IMR-90 (cell line): ENCODE measurements around the gene PTGR1. TPM values are rescaled to one million over a fixed set of nuclear protein-coding genes. Genes with fewer than 3 reads are reported as not detected.

ENCODE experiments used
- ATAC-seq: fragments of 200-7000 bp; cut with Tn5 transposase; 2 replicates; pipeline ENCODE4 v1.9.1; 2020; ENCODE audit warnings: low read depth, mild to moderate bottlenecking, moderate library complexity
- BruUV-seq: library from RNA; stranded (reverse); fragments of 400-500 nt; replicated peaks from 2 replicates; lab custom pipeline; 2021; lab: Mats Ljungman, UMichigan
- CTCF ChIA-PET: fragments of 300-600 bp; formaldehyde crosslinking; extraction: SDS; loops from one replicate; lab custom pipeline; 2021; ENCODE audit warnings: antibody characterized with exemption; lab: Yijun Ruan, JAX
- POLR2A ChIA-PET: fragments of 300-600 bp; sonication (Branson Sonifier 250); formaldehyde crosslinking; loops from one replicate; lab custom pipeline; 2022; ENCODE audit warnings: antibody characterized with exemption; ENCODE audit not compliant: unreplicated experiment; lab: Charles Lee
- DNase-seq: peaks from one replicate; pipeline ENCODE4 v3.0.0; 2013
- H2AFZ ChIP-seq: replicated peaks from 2 replicates; pipeline ENCODE3; 2013; ENCODE audit warnings: low read length, mild to moderate bottlenecking; ENCODE audit not compliant: poor library complexity
- H2AK5ac ChIP-seq: 2 replicates; pipeline ENCODE4 v1.6.1; 2013; ENCODE audit warnings: low read depth, low read length, inconsistent platforms
- H2AK9ac ChIP-seq: replicated peaks from 2 replicates; pipeline ENCODE3; 2013; ENCODE audit warnings: mild to moderate bottlenecking, low read depth, low read length, moderate library complexity; ENCODE audit not compliant: poor library complexity
- H2BK120ac ChIP-seq: 2 replicates; pipeline ENCODE4 v1.6.1; 2013; ENCODE audit warnings: low read depth, low read length, inconsistent platforms
- H2BK15ac ChIP-seq: 3 replicates; pipeline ENCODE4 v1.6.1; 2013; ENCODE audit warnings: low read depth, low read length, inconsistent platforms
- H2BK20ac ChIP-seq: 2 replicates; pipeline ENCODE4 v1.6.1; 2013; ENCODE audit warnings: low read depth, mild to moderate bottlenecking, inconsistent platforms, low read length, moderate library complexity
- H2BK5ac ChIP-seq: 2 replicates; pipeline ENCODE4 v1.6.1; 2013; ENCODE audit warnings: mild to moderate bottlenecking, low read depth, low read length, inconsistent platforms; ENCODE audit not compliant: poor library complexity, severe bottlenecking
- H3K14ac ChIP-seq: replicated peaks from 2 replicates; pipeline ENCODE4 v1.6.1; 2013; ENCODE audit warnings: low read depth, low read length, inconsistent platforms
- H3K18ac ChIP-seq: 2 replicates; pipeline ENCODE4 v1.6.1; 2013; ENCODE audit warnings: low read depth, low read length, control low read depth
- H3K23ac ChIP-seq: 2 replicates; pipeline ENCODE4 v1.6.1; 2013; ENCODE audit warnings: low read depth, low read length, inconsistent platforms
- H3K27ac ChIP-seq: 2 replicates; pipeline ENCODE4 v1.5.1; 2013; ENCODE audit warnings: mild to moderate bottlenecking, control low read depth, low read length; ENCODE audit not compliant: insufficient read depth
- H3K27me3 ChIP-seq: 2 replicates; pipeline ENCODE4 v1.6.1; 2013; ENCODE audit warnings: low read length; ENCODE audit not compliant: control insufficient read depth, insufficient read depth
- H3K36me3 ChIP-seq: 2 replicates; pipeline ENCODE4 v1.6.1; 2013; ENCODE audit warnings: low read length, mixed read lengths; ENCODE audit not compliant: control insufficient read depth, insufficient read depth
- H3K4ac ChIP-seq: 2 replicates; pipeline ENCODE4 v1.6.1; 2013; ENCODE audit warnings: low read depth, low read length, inconsistent platforms
- H3K4me1 ChIP-seq: 2 replicates; pipeline ENCODE4 v1.6.1; 2013; ENCODE audit warnings: low read length, mixed read lengths; ENCODE audit not compliant: control insufficient read depth, insufficient read depth
- H3K4me2 ChIP-seq: 2 replicates; pipeline ENCODE4 v1.6.1; 2013; ENCODE audit warnings: low read depth, mild to moderate bottlenecking, control low read depth, low read length, moderate library complexity
- H3K4me3 ChIP-seq: 2 replicates; pipeline ENCODE4 v1.5.1; 2013; ENCODE audit warnings: low read depth, mild to moderate bottlenecking, control low read depth, low read length, moderate library complexity; ENCODE audit not compliant: insufficient read depth
- H3K56ac ChIP-seq: 2 replicates; pipeline ENCODE4 v1.6.1; 2013; ENCODE audit warnings: low read length, inconsistent platforms; ENCODE audit not compliant: insufficient read depth; ENCODE audit errors: extremely low read depth
- H3K79me1 ChIP-seq, 2 experiments: 2 replicates each; pipeline ENCODE4 v1.6.1; 2013; ENCODE audit warnings: low read length in 2 of 2, inconsistent platforms in 1 of 2, low read depth in 1 of 2
- H3K9ac ChIP-seq: 2 replicates; pipeline ENCODE4 v1.6.1; 2013; ENCODE audit warnings: low read depth, low read length, control low read depth
- H3K9me1 ChIP-seq: 2 replicates; pipeline ENCODE4 v1.6.1; 2013; ENCODE audit warnings: low read length, inconsistent platforms; ENCODE audit not compliant: insufficient read depth
- H3K9me3 ChIP-seq: 2 replicates; pipeline ENCODE4 v1.6.1; 2013; ENCODE audit warnings: low read length; ENCODE audit not compliant: control insufficient read depth, insufficient read depth
- H4K20me1 ChIP-seq: 2 replicates; pipeline ENCODE4 v1.6.1; 2013; ENCODE audit warnings: low read length, inconsistent platforms; ENCODE audit not compliant: insufficient read depth
- H4K5ac ChIP-seq: 2 replicates; pipeline ENCODE4 v1.6.1; 2013; ENCODE audit warnings: mild to moderate bottlenecking, low read depth, low read length, control low read depth
- H4K8ac ChIP-seq, 2 experiments: 2 replicates each; pipeline ENCODE4 v1.6.1; 2013; ENCODE audit warnings: low read depth in 2 of 2, low read length in 2 of 2, control low read depth in 1 of 2, inconsistent platforms in 1 of 2
- H4K91ac ChIP-seq: 2 replicates; pipeline ENCODE4 v1.6.1; 2013; ENCODE audit warnings: low read depth, low read length, inconsistent platforms; ENCODE audit not compliant: insufficient read depth
- BHLHE40 ChIP-seq: fragments of 150-350 bp; IDR thresholded peaks from 2 replicates; pipeline ENCODE4 v1.6.1; 2016; ENCODE audit warnings: mild to moderate bottlenecking, low read depth, low read length
- CHD1 ChIP-seq: IDR thresholded peaks from 2 replicates; pipeline ENCODE4 v1.6.1; 2012; ENCODE audit warnings: low read depth, low read length, improper control_type of control experiment
- FOS ChIP-seq: fragments of 150-350 bp; IDR thresholded peaks from 2 replicates; pipeline ENCODE4 v1.6.1; 2016; ENCODE audit warnings: low read depth, low read length
- MAFK ChIP-seq: IDR thresholded peaks from 2 replicates; pipeline ENCODE4 v1.6.1; 2012; ENCODE audit warnings: low read depth, low read length, improper control_type of control experiment
- MAZ ChIP-seq: IDR thresholded peaks from 2 replicates; pipeline ENCODE4 v1.6.1; 2012; ENCODE audit warnings: low read depth, mild to moderate bottlenecking, low read length, improper control_type of control experiment, moderate library complexity, borderline replicate concordance
- MXI1 ChIP-seq: IDR thresholded peaks from 2 replicates; pipeline ENCODE4 v1.6.1; 2012; ENCODE audit warnings: low read depth, mild to moderate bottlenecking, low read length, moderate library complexity, borderline replicate concordance
- NFE2L2 ChIP-seq: fragments of 150-350 bp; IDR thresholded peaks from 2 replicates; pipeline ENCODE4 v1.6.1; 2016; ENCODE audit warnings: low read depth, mild to moderate bottlenecking, low read length
- POLR2A ChIP-seq: IDR thresholded peaks from 2 replicates; pipeline ENCODE4 v1.6.1; 2012; ENCODE audit warnings: mild to moderate bottlenecking, low read depth, low read length
- RCOR1 ChIP-seq: IDR thresholded peaks from 2 replicates; pipeline ENCODE4 v1.6.1; 2012; ENCODE audit warnings: mild to moderate bottlenecking, low read length, improper control_type of control experiment; ENCODE audit not compliant: insufficient replicate concordance
- RFX5 ChIP-seq: IDR thresholded peaks from 2 replicates; pipeline ENCODE4 v1.8.0; 2012; ENCODE audit warnings: low read depth, mild to moderate bottlenecking, low read length, moderate library complexity
- SMC3 ChIP-seq: fragments of 150-350 bp; IDR thresholded peaks from 2 replicates; pipeline ENCODE4 v1.6.1; 2016; ENCODE audit warnings: low read depth, mild to moderate bottlenecking, antibody characterized with exemption, low read length, moderate library complexity
- WGBS, 2 experiments: methylation state at CpG; one replicate each; pipeline versions ENCODE4 v1.1.5 to v1.1.7; 2013; ENCODE audit warnings: missing lambda C conversion rate in 2 of 2; ENCODE audit not compliant: insufficient read length in 1 of 2; ENCODE audit errors: extremely low coverage in 2 of 2; 5-methylcytosine and 5-hydroxymethylcytosine counted together
- dilution Hi-C: fragments of 300-500 bp; cut with HindIII; formaldehyde crosslinking; loops from one replicate; pipeline ENCODE4 v1.14.3; 2018; ENCODE audit warnings: low sequenced_read_pairs; ENCODE audit not compliant: unreplicated experiment
- in situ Hi-C: fragments of 300-500 bp; cut with MboI; formaldehyde crosslinking; loops from 3 replicates; pipeline ENCODE4 v1.14.3; 2019; ENCODE audit warnings: low sequenced_read_pairs, inconsistent platforms, mixed read lengths
- intact Hi-C: fragments of 100-400 bp; cut with micrococcal nuclease; formaldehyde crosslinking; loops from 2 replicates; pipeline ENCODE4 v1.10.0; 2022
- polyA plus RNA-seq, 3 experiments: library from polyadenylated mRNA; depleted of rRNA; stranded (reverse); fragments of >200 nt; gene quantifications; 2 replicates each; pipeline ENCODE4 v1.2.3, GENCODE V29; 2012; ENCODE audit warnings: low replicate concordance in 1 of 3
- total RNA-seq: library from RNA; depleted of rRNA; stranded (reverse); fragments of >200 nt; gene quantifications from 2 replicates; pipeline ENCODE4 v1.2.3, GENCODE V29; 2012
- TF ChIP-seq, protein P1 (sequence below): fragments of 150-350 bp; IDR thresholded peaks from 2 replicates; pipeline ENCODE4 v1.6.1; 2016; ENCODE audit warnings: low read depth, mild to moderate bottlenecking, low read length, moderate library complexity, borderline replicate concordance
- TF ChIP-seq, protein P2 (sequence below): fragments of 150-350 bp; IDR thresholded peaks from 2 replicates; pipeline ENCODE4 v1.6.1; 2017; ENCODE audit warnings: mild to moderate bottlenecking, antibody characterized with exemption, low read length, low read depth
- TF ChIP-seq, protein P3 (sequence below): conservative IDR thresholded peaks from 2 replicates; pipeline ENCODE4 v1.5.1; 2012; ENCODE audit warnings: mild to moderate bottlenecking, low read depth, low read length, improper control_type of control experiment

PTGR1 gene
- total and polyA plus RNA-seq, 2 of the 4 experiments (the other 2 are of a cell fraction): 45.9 to 72.7 TPM

DNA sequence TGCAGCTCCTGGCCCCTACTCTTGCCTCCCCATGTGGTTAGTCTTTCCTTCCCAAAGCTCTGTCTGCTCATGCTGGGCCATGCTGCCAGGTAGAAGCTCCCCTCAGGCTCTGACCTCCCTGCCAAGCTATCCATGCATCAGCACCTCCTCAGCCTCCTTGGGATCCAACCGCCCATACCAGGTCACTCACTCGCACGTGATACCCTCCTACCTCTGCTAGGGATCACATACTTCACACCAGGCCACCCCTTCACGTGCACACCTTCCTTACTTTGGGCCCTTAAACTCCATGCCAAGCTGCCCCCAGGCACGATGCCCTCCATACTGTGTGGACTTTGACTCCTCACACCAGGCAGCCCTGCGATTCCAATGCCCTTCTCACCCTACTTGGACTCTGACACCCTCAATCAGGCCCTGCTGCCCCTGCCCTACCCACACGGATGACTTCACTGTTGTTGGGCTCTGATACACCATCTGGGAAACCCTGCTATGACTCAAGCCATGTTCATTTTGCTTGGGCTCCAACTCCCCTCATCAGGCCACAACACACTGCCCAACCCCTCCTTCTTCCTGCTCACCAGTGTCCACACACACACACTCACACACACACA is 40.3 kb downstream of the PTGR1 start:
- 89% methylated on average over 7 of the region's 7 CpGs; no CpG with 5 or more reads in 1 of the 2 experiments for WGBS, 2 experiments
- no TSS peak for BruUV-seq
- CTCF ChIA-PET: no interaction called here

More for the DNA sequence above, 40.3 kb downstream of the PTGR1 start:
- Histone ChIP-seq H3K36me3 (peaks cover 11% of the 10 kb centered on the region), H3K23ac (no peak overlapping the region), H4K20me1 (no peaks in the 10 kb centered on the region), H2AFZ (no peak overlapping the region), H3K4me3 (no peak overlapping the region), H3K79me1 (no peaks in the 10 kb centered on the region), H3K9me1 (no peaks in the 10 kb centered on the region), H2AK9ac (no peak overlapping the region), H2BK20ac (no peak overlapping the region), H3K27ac (no peak overlapping the region), H2BK15ac (no peak overlapping the region), H3K18ac (no peak overlapping the region), H3K4me2 (no peak overlapping the region), H3K27me3 (no peaks in the 10 kb centered on the region), H4K91ac (no peak overlapping the region), H4K8ac (no peak overlapping the region), H2BK120ac (no peak overlapping the region), H3K9ac (no peak overlapping the region), H3K56ac (no peak overlapping the region), H3K4me1 (no peaks in the 10 kb centered on the region), H2BK5ac (peak overlapping the region; percentile 31), H3K14ac (no peak overlapping the region), H3K9me3 (peaks cover 25% of the 10 kb centered on the region), H4K5ac (no peak overlapping the region), H3K4ac (no peak overlapping the region), H2AK5ac (no peak overlapping the region)
- no peak for TF ChIP-seq MAZ
- TF ChIP-seq NFE2L2: no peak
- TF ChIP-seq RFX5: no peak
- TF ChIP-seq MXI1: no peak
- no peak for TF ChIP-seq CHD1
- TF ChIP-seq, protein P1, sequence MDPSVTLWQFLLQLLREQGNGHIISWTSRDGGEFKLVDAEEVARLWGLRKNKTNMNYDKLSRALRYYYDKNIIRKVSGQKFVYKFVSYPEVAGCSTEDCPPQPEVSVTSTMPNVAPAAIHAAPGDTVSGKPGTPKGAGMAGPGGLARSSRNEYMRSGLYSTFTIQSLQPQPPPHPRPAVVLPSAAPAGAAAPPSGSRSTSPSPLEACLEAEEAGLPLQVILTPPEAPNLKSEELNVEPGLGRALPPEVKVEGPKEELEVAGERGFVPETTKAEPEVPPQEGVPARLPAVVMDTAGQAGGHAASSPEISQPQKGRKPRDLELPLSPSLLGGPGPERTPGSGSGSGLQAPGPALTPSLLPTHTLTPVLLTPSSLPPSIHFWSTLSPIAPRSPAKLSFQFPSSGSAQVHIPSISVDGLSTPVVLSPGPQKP: no peak
- TF ChIP-seq MAFK: no peak
- TF ChIP-seq, protein P2, sequence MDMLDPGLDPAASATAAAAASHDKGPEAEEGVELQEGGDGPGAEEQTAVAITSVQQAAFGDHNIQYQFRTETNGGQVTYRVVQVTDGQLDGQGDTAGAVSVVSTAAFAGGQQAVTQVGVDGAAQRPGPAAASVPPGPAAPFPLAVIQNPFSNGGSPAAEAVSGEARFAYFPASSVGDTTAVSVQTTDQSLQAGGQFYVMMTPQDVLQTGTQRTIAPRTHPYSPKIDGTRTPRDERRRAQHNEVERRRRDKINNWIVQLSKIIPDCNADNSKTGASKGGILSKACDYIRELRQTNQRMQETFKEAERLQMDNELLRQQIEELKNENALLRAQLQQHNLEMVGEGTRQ: no peak
- TF ChIP-seq SMC3: no peak
- TF ChIP-seq BHLHE40: no peak
- TF ChIP-seq, protein P3, sequence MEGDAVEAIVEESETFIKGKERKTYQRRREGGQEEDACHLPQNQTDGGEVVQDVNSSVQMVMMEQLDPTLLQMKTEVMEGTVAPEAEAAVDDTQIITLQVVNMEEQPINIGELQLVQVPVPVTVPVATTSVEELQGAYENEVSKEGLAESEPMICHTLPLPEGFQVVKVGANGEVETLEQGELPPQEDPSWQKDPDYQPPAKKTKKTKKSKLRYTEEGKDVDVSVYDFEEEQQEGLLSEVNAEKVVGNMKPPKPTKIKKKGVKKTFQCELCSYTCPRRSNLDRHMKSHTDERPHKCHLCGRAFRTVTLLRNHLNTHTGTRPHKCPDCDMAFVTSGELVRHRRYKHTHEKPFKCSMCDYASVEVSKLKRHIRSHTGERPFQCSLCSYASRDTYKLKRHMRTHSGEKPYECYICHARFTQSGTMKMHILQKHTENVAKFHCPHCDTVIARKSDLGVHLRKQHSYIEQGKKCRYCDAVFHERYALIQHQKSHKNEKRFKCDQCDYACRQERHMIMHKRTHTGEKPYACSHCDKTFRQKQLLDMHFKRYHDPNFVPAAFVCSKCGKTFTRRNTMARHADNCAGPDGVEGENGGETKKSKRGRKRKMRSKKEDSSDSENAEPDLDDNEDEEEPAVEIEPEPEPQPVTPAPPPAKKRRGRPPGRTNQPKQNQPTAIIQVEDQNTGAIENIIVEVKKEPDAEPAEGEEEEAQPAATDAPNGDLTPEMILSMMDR: no peak
- TF ChIP-seq RCOR1: no peak
- TF ChIP-seq POLR2A: no peak
- TF ChIP-seq FOS: no peak
- dilution Hi-C loops (no loop called here), intact Hi-C loops (no loop called here), in situ Hi-C loops (no loop called here)
- POLR2A ChIA-PET: no interaction called here
- peak; percentile 69 for DNase-seq
- peak; percentile 62 for ATAC-seq
